H1 (cell line): ENCODE data around the gene GRIP1. TPM values are rescaled to one million over a fixed set of nuclear protein-coding genes. Genes with fewer than 3 reads are reported as not detected.

ENCODE experiments used
- CTCF ChIA-PET: fragments of 300-600 bp; sonication (Branson Sonifier 250); formaldehyde crosslinking; loops from one replicate; lab custom pipeline; 2021; ENCODE audit not compliant: partially characterized antibody; lab: Charles Lee
- POLR2A ChIA-PET: fragments of 300-600 bp; sonication (Branson Sonifier 250); formaldehyde crosslinking; loops from one replicate; lab custom pipeline; 2021; ENCODE audit warnings: inconsistent platforms; ENCODE audit not compliant: partially characterized antibody; lab: Charles Lee
- DNase-seq, 2 experiments: peaks; one replicate each; pipeline versions ENCODE4 v3.0.0 to v3.0.0-alpha.2; 2010 to 2022; ENCODE audit warnings: low spot score in 2 of 2, low read depth in 1 of 2, mixed read lengths in 1 of 2
- FAIRE-seq: peaks from 2 replicates; lab custom pipeline; 2011; peaks lifted over from hg19 to GRCh38; lab: Jason Lieb, UNC
- H2AFZ ChIP-seq: 2 replicates; pipeline ENCODE4 v1.8.1; 2012; ENCODE audit warnings: low read length, inconsistent platforms
- H2AK5ac ChIP-seq: 2 replicates; pipeline ENCODE4 v1.6.1; 2013; ENCODE audit warnings: low read depth, low read length
- H2BK120ac ChIP-seq: replicated peaks from 2 replicates; pipeline ENCODE3; 2013; ENCODE audit warnings: low read depth, low read length, inconsistent platforms
- H2BK12ac ChIP-seq: 2 replicates; pipeline ENCODE4 v1.6.1; 2013; ENCODE audit warnings: low read depth, low read length
- H2BK15ac ChIP-seq: 2 replicates; pipeline ENCODE4 v1.6.1; 2013; ENCODE audit warnings: low read length
- H2BK20ac ChIP-seq: 2 replicates; pipeline ENCODE4 v1.6.1; 2013; ENCODE audit warnings: low read length
- H2BK5ac ChIP-seq: 2 replicates; pipeline ENCODE4 v1.6.1; 2013; ENCODE audit warnings: low read depth, low read length
- H3K14ac ChIP-seq: 2 replicates; pipeline ENCODE4 v1.6.1; 2013; ENCODE audit warnings: inconsistent platforms; ENCODE audit not compliant: insufficient read length
- H3K18ac ChIP-seq: 2 replicates; pipeline ENCODE4 v1.6.1; 2013; ENCODE audit warnings: low read length; ENCODE audit errors: extremely low read depth
- H3K23ac ChIP-seq: 2 replicates; pipeline ENCODE4 v1.6.1; 2013; ENCODE audit warnings: inconsistent platforms; ENCODE audit not compliant: insufficient read length
- H3K23me2 ChIP-seq: 2 replicates; pipeline ENCODE4 v1.6.1; 2013; ENCODE audit warnings: low read depth, low read length
- H3K27ac ChIP-seq: 2 replicates; pipeline ENCODE4 v1.6.1; 2011; ENCODE audit warnings: low read depth, low read length, inconsistent platforms
- H3K27me3 ChIP-seq, 4 experiments: replicated peaks in 1 of 4; 1 replicate in 1 of 4; 2 replicates in 3 of 4; pipeline versions ENCODE4 v1.6.1 to v1.8.1; 2011 to 2013; ENCODE audit warnings: low read length in 3 of 4, mild to moderate bottlenecking in 3 of 4, inconsistent platforms in 2 of 4, mixed read lengths in 2 of 4, moderate library complexity in 1 of 4; ENCODE audit not compliant: control insufficient read depth in 3 of 4, insufficient read depth in 3 of 4; ENCODE audit errors: extremely low read depth in 1 of 4
- H3K36me3 ChIP-seq, 4 experiments: 2 replicates each; pipeline versions ENCODE4 v1.6.1 to v1.8.1; 2011 to 2013; ENCODE audit warnings: mild to moderate bottlenecking in 4 of 4, low read length in 3 of 4, moderate library complexity in 2 of 4, control low read depth in 1 of 4, inconsistent platforms in 1 of 4; ENCODE audit not compliant: insufficient read depth in 4 of 4, control insufficient read depth in 2 of 4
- H3K4ac ChIP-seq: replicated peaks from 2 replicates; pipeline ENCODE3; 2013; ENCODE audit warnings: low read length, low read depth, mixed read lengths, inconsistent platforms; ENCODE audit not compliant: insufficient read length
- H3K4me1 ChIP-seq, 4 experiments: replicated peaks in 1 of 4; 1 replicate in 1 of 4; 2 replicates in 3 of 4; pipeline versions ENCODE4 v1.6.1 to v1.8.1; 2011 to 2013; ENCODE audit warnings: low read length in 3 of 4, inconsistent platforms in 2 of 4, mixed read lengths in 1 of 4; ENCODE audit not compliant: insufficient read depth in 4 of 4, control insufficient read depth in 3 of 4
- H3K4me2 ChIP-seq, 2 experiments: 2 replicates each; pipeline versions ENCODE4 v1.6.1 to v1.8.1; 2011 to 2013; ENCODE audit warnings: low read depth in 2 of 2, low read length in 2 of 2, control low read depth in 1 of 2, inconsistent platforms in 1 of 2, mild to moderate bottlenecking in 1 of 2; ENCODE audit not compliant: insufficient read depth in 1 of 2
- H3K4me3 ChIP-seq, 4 experiments: fragments of 200-600, 300-600 bp in 1 of 4; sonication (generic), shearing (Covaris generic), sonication (Bioruptor Twin) in 1 of 4; 2 replicates each; pipeline versions ENCODE4 v1.5.1 to v1.8.1; 2011 to 2016; ENCODE audit warnings: low read length in 4 of 4, low read depth in 3 of 4, control low read depth in 2 of 4, inconsistent platforms in 2 of 4, mild to moderate bottlenecking in 2 of 4, mixed read lengths in 1 of 4, moderate library complexity in 1 of 4; ENCODE audit not compliant: insufficient read depth in 2 of 4; ENCODE audit errors: extremely low read depth in 1 of 4
- H3K56ac ChIP-seq: replicated peaks from 2 replicates; pipeline ENCODE3; 2013; ENCODE audit warnings: low read depth, mild to moderate bottlenecking, mixed read lengths, low read length, inconsistent platforms; ENCODE audit not compliant: insufficient read length
- H3K79me1 ChIP-seq: 2 replicates; pipeline ENCODE4 v1.6.1; 2013; ENCODE audit warnings: low read depth, low read length, control low read depth
- H3K79me2 ChIP-seq, 2 experiments: 2 replicates each; pipeline versions ENCODE4 v1.6.1 to v1.8.1; 2012 to 2013; ENCODE audit warnings: low read length in 2 of 2, mild to moderate bottlenecking in 2 of 2, inconsistent platforms in 1 of 2; ENCODE audit not compliant: insufficient read depth in 2 of 2, control insufficient read depth in 1 of 2
- H3K9ac ChIP-seq, 4 experiments: replicated peaks in 1 of 4; 1 replicate in 1 of 4; 2 replicates in 3 of 4; pipeline versions ENCODE4 v1.6.1 to v1.8.1; 2011 to 2013; ENCODE audit warnings: low read depth in 3 of 4, low read length in 3 of 4, control low read depth in 2 of 4, mild to moderate bottlenecking in 2 of 4, moderate library complexity in 2 of 4, inconsistent platforms in 1 of 4; ENCODE audit errors: extremely low read depth in 1 of 4
- H3K9me3 ChIP-seq, 2 experiments: 2 replicates each; pipeline versions ENCODE4 v1.6.1 to v1.8.1; 2012 to 2013; ENCODE audit warnings: mild to moderate bottlenecking in 2 of 2, moderate library complexity in 2 of 2, control low read depth in 1 of 2, inconsistent platforms in 1 of 2, low read depth in 1 of 2, low read length in 1 of 2, mixed read lengths in 1 of 2; ENCODE audit not compliant: insufficient read depth in 2 of 2
- H4K20me1 ChIP-seq, 2 experiments: replicated peaks in 1 of 2; 2 replicates each; pipeline versions ENCODE3 to v1.8.1; 2011 to 2013; ENCODE audit warnings: inconsistent platforms in 2 of 2, low read length in 2 of 2, mild to moderate bottlenecking in 1 of 2; ENCODE audit not compliant: insufficient read depth in 2 of 2, control insufficient read depth in 1 of 2
- H4K5ac ChIP-seq: 2 replicates; pipeline ENCODE4 v1.6.1; 2013; ENCODE audit warnings: low read length, low read depth, mixed read lengths, inconsistent platforms; ENCODE audit not compliant: insufficient read length
- H4K8ac ChIP-seq: 2 replicates; pipeline ENCODE4 v1.8.0; 2013; ENCODE audit warnings: mild to moderate bottlenecking, moderate library complexity, low read length, inconsistent platforms; ENCODE audit not compliant: insufficient read depth; ENCODE audit errors: extremely low read depth
- H4K91ac ChIP-seq: replicated peaks from 2 replicates; pipeline ENCODE3; 2013; ENCODE audit warnings: low read length, mixed read lengths, inconsistent platforms; ENCODE audit not compliant: insufficient read length
- POLR2A ChIP-seq, 2 experiments: IDR thresholded peaks; 1 replicate in 1 of 2; 2 replicates in 1 of 2; pipeline ENCODE4 v1.6.1; 2011; ENCODE audit warnings: low read depth in 2 of 2, low read length in 2 of 2, mild to moderate bottlenecking in 2 of 2; ENCODE audit errors: control extremely low read depth in 1 of 2
- SP1 ChIP-seq: IDR thresholded peaks from 2 replicates; pipeline ENCODE4 v1.6.1; 2011; ENCODE audit warnings: low read depth, low read length
- TAF1 ChIP-seq: IDR thresholded peaks from 2 replicates; pipeline ENCODE4 v1.6.1; 2011; ENCODE audit warnings: mild to moderate bottlenecking, low read depth, low read length
- TAF7 ChIP-seq: optimal IDR thresholded peaks from 2 replicates; pipeline ENCODE3; 2011; ENCODE audit warnings: low read depth, mild to moderate bottlenecking, inconsistent platforms, low read length, moderate library complexity, borderline replicate concordance
- polyA plus RNA-seq, 7 experiments: library from polyadenylated mRNA; depleted of rRNA in 3 of 7; stranded (reverse) in 5 of 7; unstranded in 2 of 7; fragments of >200 nt in 5 of 7; fragments of 200-250 nt in 2 of 7; gene quantifications; 1 replicate in 5 of 7; 2 replicates in 1 of 7; 4 replicates in 1 of 7; pipeline versions ENCODE4 v1.2.1 to v1.2.3, GENCODE V29; 2011 to 2013; ENCODE audit warnings: missing spikeins in 2 of 7, mixed read lengths in 2 of 7
- total RNA-seq: library from RNA; stranded (reverse); fragmentation: NEBNext Ultra II Directional; extraction: Animal tissue kit (Norgen Biotek cat#: 25700); gene quantifications from 2 replicates; pipeline ENCODE4 v1.2.1, GENCODE V29; 2021

Gene GRIP1
- total and polyA plus RNA-seq, 2 of the 8 experiments (the other 6 are each of a cell fraction or from before 2014, with no cell fraction given), result 4.5 to 27.3 TPM

GRCh38 chr12:66321435-66321834, 357.4 kb downstream of the GRIP1 start:
- Histone ChIP-seq H3K9ac (no peak overlapping the region), H3K23ac (no peak overlapping the region), H4K5ac (no peak overlapping the region), H2BK15ac (no peak overlapping the region), H2BK20ac (no peak overlapping the region), H2BK5ac (no peak overlapping the region), H3K27ac (no peak overlapping the region), H3K27me3 (no peaks in the 10 kb centered on the region), H4K8ac (no peak overlapping the region), H3K79me2 (no peaks in the 10 kb centered on the region), H3K4ac (no peak overlapping the region), H3K4me3 (no peak overlapping the region), H3K79me1 (no peaks in the 10 kb centered on the region), H3K56ac (no peak overlapping the region), H2BK12ac (no peak overlapping the region), H4K20me1 (no peaks in the 10 kb centered on the region), H3K36me3 (peaks cover 0 to 19% (median 0%) of the 10 kb centered on the region in 4 experiments; a peak in 1 of 8 replicates), H2AK5ac (no peak overlapping the region), H2AFZ (no peak overlapping the region), H2BK120ac (no peak overlapping the region), H3K14ac (no peak overlapping the region), H3K4me1 (no peaks in the 10 kb centered on the region), H3K4me2 (no peak overlapping the region), H4K91ac (no peak overlapping the region), H3K18ac (no peak overlapping the region), H3K9me3 (no peaks in the 10 kb centered on the region), H3K23me2 (no peaks in the 10 kb centered on the region)
- ChIA-PET CTCF (interaction anchor here (0.6 to 0.8 kb wide), 4 partner anchors 87 to 373 kb away, joined by 3 to 4 read pairs (median 4); no protein-coding TSS in a partner anchor), POLR2A (no interaction called here)
- DNase-seq (no peak), FAIRE-seq (no peak)
- TF ChIP-seq SP1 (no peak), TAF7 (no peak), POLR2A (IDR thresholded peaks at IDR 0.05; ENCODE audit: control extremely low read depth in 1 of 2, low read depth in 2 of 2, low read length in 2 of 2) (no peak), TAF1 (no peak)
